Hematopoietic multipotent progenitor cell treated with erythropoietin and hydrocortisone succinate and interleukin-3 and kit ligand, for 15 days (in vitro differentiated cells): ENCODE data around the gene EFNA2.
"Not testable (repeated sequence)": the region's sequence is repeated elsewhere in the genome, so short reads cannot be mapped to it uniquely, and the experiment has no call there.

Experiments
- DNase-seq: peaks from one replicate; pipeline ENCODE4 v3.0.0-alpha.2; 2015; ENCODE audit warnings: low spot score

Gene EFNA2

GRCh38 chr19:1318678-1319471, 33.2 kb downstream of the EFNA2 start:
- no peak for DNase-seq

GRCh38 chr19:1320282-1320650, 34.6 kb downstream of the EFNA2 start:
- DNase-seq, result not testable (repeated sequence)

DNA sequence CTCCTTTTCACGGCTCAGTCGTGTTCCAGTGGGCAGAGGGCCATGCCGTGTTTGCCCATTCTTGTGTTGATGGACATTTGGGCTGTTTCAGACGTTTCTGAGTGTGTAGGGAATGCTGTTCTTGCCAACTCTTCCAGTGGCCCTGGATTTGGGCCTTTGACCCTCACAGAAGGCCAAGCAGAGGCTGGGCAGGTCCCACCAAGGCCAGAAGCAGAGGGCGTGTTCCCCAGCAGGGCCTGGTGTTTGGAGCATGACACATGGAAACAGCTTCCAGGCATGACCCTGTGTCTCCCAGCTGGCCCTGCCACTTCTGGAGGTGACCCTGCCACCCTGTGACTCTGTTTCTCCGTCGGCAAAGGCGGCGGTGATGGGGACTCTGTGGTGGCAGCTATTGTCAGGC, 35.9 kb downstream of the EFNA2 start:
- DNase-seq, result no peak

GRCh38 chr19:1322198-1322981, 36.7 kb downstream of the EFNA2 start:
- DNase-seq, result no peak

- DNase-seq, result no peak
These were observed 38.7 kb downstream of the EFNA2 start for GRCh38 chr19:1324249-1324805.

DNA sequence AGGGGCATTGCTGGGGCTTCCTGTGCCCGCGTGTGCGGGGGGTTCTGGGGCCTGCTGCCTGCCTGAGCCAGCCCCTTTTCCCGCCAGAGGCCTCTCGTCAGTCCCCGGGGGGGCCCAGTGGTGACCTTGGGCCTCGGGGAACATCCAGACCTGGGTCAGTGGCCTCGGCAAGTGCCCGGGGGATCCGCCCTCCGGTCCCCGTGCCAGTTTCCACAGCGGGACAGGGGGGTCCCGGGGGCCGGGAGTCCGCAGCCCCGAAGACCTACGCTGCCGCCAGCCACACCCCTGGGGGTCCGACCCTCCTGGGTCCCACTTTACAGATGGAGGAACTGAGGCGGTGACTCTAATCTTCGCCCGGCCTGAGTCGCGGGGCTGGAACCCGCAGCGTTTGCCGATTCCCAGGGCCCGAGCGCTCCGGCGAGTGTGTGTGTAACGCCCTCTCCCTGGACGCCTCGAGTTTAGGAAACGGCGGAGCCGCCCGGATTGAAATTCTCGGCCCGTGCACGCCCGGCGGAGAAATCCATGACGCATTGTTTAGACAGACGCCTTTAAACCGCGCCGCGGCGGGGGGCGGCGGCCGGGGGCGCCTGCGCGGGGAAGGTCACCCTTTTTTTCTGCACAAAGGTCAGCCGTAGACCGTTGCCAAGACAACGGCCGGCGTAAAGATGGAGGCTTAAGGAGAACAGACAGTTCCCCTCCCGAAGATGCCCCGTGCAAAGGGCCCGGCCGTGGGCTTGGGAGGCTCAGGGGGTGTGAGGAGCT, 39.3 kb downstream of the EFNA2 start:
- no peak for DNase-seq

GRCh38 chr19:1325568-1326294, 40.1 kb downstream of the EFNA2 start:
- no peak for DNase-seq

- DNase-seq, result no peak
These were observed 41.5 kb downstream of the EFNA2 start for GRCh38 chr19:1327125-1327524.

GRCh38 chr19:1332208-1332607, 46.5 kb downstream of the EFNA2 start:
- DNase-seq, result not testable (repeated sequence)

DNA sequence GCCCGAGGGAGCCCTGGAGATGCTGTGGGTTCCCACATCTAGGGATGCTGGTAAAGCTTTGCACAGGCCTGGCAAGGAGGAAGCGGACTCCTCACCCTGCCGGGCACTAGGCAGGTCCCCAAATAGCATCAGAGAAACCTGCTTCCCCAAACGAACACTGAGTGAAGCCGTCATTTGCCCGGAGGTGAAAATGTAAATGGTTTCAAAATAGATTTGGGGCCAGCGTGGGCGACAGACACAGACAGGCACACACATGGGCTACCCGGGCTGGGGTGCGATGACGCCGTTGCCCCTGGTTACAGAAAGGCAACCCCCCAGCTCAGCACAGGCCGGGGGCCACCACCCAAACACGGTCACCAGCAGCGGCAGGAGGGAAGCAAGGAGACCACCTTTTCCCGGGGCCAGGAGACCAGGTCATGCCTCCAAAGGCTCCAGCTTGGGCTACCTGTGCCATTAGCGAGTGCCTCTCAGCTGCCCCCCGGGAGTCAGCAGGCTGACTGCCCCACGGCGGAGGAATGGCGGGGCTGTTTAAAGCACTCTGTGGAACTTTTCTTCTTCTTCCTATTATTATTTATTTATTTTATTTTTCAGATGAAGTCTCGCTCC, 50.5 kb downstream of the EFNA2 start:
- DNase-seq, result no peak

- DNase-seq, result no peak
These were observed 55.2 kb downstream of the EFNA2 start for GRCh38 chr19:1340681-1341469.

DNA sequence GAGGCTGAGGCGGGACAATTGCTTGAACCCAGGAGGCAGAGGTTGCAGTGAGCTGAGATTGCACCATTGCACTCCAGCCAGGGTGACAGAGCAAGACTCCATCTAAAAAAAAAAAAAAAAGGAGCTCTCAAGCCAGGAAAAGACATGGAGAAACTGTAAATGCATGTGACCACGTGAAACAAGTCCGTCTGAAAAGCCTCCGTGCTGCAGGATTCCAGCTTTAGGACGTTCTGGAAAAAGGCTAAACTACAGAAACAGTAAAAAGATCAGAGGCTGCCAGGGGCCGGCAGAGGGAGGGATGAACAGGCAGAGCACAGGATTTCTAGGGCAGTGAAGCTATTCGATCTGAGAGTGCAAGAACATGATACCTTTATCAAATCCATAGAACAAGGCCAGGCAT, 57.4 kb downstream of the EFNA2 start:
- no peak for DNase-seq

DNA sequence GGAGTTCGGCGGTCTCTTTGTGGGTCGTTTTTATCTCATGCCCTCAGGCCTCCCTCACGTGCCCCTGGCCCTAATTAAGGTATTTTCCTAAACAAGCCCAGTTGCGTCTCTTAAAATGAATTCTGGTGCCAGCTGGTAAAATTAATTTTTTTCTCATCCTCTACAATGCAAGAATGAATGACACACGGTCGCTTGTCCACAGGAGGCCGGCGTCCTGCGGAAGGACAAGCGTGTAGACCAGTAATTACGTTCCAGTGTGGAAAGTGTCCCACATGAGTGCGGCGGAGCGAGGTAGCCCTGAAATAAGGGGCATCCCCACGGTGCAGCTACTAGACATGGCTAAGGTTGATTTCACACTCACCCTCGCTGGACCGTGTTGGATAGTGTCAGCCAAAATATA, 63.5 kb downstream of the EFNA2 start:
- no peak for DNase-seq

- no peak for DNase-seq
These were observed 65.2 kb downstream of the EFNA2 start for GRCh38 chr19:1350867-1351266.
